HepG2 (cell line): Measurements from ENCODE around the gene FAM221B. TPM values are rescaled to one million over a fixed set of nuclear protein-coding genes. Genes with fewer than 3 reads are reported as not detected.

Experiments used
- ATAC-seq: fragments of 200-7000 bp; cut with Tn5 transposase; 3 replicates; pipeline ENCODE4 v1.9.1; 2020; ENCODE audit warnings: mild to moderate bottlenecking, moderate library complexity
- BruUV-seq: library from RNA; stranded (reverse); fragments of 400-500 nt; replicated peaks from 2 replicates; lab custom pipeline; 2021; lab: Mats Ljungman, UMichigan
- CTCF ChIA-PET: fragments of 300-600 bp; formaldehyde crosslinking; extraction: SDS; loops from one replicate; lab custom pipeline; 2021; ENCODE audit warnings: low total read pairs, inconsistent platforms, low intra/inter-chr PET ratio; lab: Yijun Ruan, JAX
- POLR2A ChIA-PET: fragments of 350-600 bp; sonication (Branson Sonifier 250); formaldehyde crosslinking; loops from one replicate; lab custom pipeline; 2020; ENCODE audit warnings: antibody characterized with exemption, inconsistent platforms; lab: Yijun Ruan, JAX
- DNase-seq: peaks from one replicate; pipeline ENCODE4 v3.0.0-alpha.2; 2015; ENCODE audit warnings: low spot score
- FAIRE-seq: peaks from 3 replicates; lab custom pipeline; 2011; peaks lifted over from hg19 to GRCh38; lab: Jason Lieb, UNC
- H2AFZ ChIP-seq: one replicate; pipeline ENCODE4 v1.6.1; 2011; ENCODE audit warnings: low read length, inconsistent platforms
- H3K27ac ChIP-seq: fragments of 300-600 bp; 3 replicates; pipeline ENCODE4 v1.8.0; 2011; ENCODE audit warnings: mixed run types, mild to moderate bottlenecking, mixed read lengths, low read length, inconsistent platforms; ENCODE audit not compliant: insufficient read depth; ENCODE audit errors: extremely low read length
- H3K27me3 ChIP-seq, 2 experiments: fragments of 200-600 bp in 1 of 2; 2 replicates in 1 of 2; 3 replicates in 1 of 2; pipeline versions ENCODE4 v1.6.0 to v1.8.0; 2011; ENCODE audit warnings: low read length in 2 of 2, mild to moderate bottlenecking in 2 of 2, moderate library complexity in 2 of 2, inconsistent platforms in 1 of 2; ENCODE audit not compliant: insufficient read depth in 2 of 2, control insufficient read depth in 1 of 2
- H3K36me3 ChIP-seq, 2 experiments: fragments of 200-600 bp in 1 of 2; replicated peaks in 1 of 2; 2 replicates in 1 of 2; 3 replicates in 1 of 2; pipeline versions ENCODE4 v1.5.1 to v1.8.0; 2011; ENCODE audit warnings: low read length in 2 of 2, inconsistent platforms in 1 of 2; ENCODE audit not compliant: insufficient read depth in 2 of 2, control insufficient read depth in 1 of 2
- H3K4me1 ChIP-seq: 2 replicates; pipeline ENCODE4 v1.5.1; 2012; ENCODE audit warnings: low read length, inconsistent platforms; ENCODE audit not compliant: insufficient read depth
- H3K4me2 ChIP-seq: 2 replicates; pipeline ENCODE4 v1.6.0; 2011; ENCODE audit warnings: low read depth, low read length, inconsistent platforms
- H3K4me3 ChIP-seq, 3 experiments: fragments of 200-600 bp in 1 of 3; sonication (generic), shearing (Covaris generic) in 1 of 3; replicated peaks in 1 of 3; 2 replicates each; pipeline ENCODE4 v1.5.1; 2011 to 2016; ENCODE audit warnings: low read length in 3 of 3, inconsistent platforms in 2 of 3, low read depth in 2 of 3, mild to moderate bottlenecking in 2 of 3, control low read depth in 1 of 3, mixed read lengths in 1 of 3; ENCODE audit not compliant: insufficient read depth in 1 of 3
- H3K79me2 ChIP-seq: one replicate; pipeline ENCODE4 v1.6.1; 2011; ENCODE audit warnings: low read length, inconsistent platforms; ENCODE audit not compliant: insufficient read depth
- H3K9ac ChIP-seq: 2 replicates; pipeline ENCODE4 v1.6.0; 2011; ENCODE audit warnings: mild to moderate bottlenecking, low read depth, low read length, inconsistent platforms; ENCODE audit not compliant: insufficient read depth
- H3K9me3 ChIP-seq: 2 replicates; pipeline ENCODE4 v1.5.1; 2012; ENCODE audit warnings: mild to moderate bottlenecking, low read length
- H4K20me1 ChIP-seq: 2 replicates; pipeline ENCODE4 v1.6.0; 2011; ENCODE audit warnings: inconsistent platforms, mild to moderate bottlenecking, low read length, moderate library complexity; ENCODE audit not compliant: insufficient read depth
- KDM3A ChIP-seq: IDR thresholded peaks from 2 replicates; pipeline ENCODE4 v1.6.1; 2018; ENCODE audit warnings: low read depth, missing compliant biosample characterization
- SUZ12 ChIP-seq: fragments of 150-350 bp; IDR thresholded peaks from 2 replicates; pipeline ENCODE4 v1.6.1; 2014; ENCODE audit warnings: low read depth, low read length
- TCF7L2 ChIP-seq: IDR thresholded peaks from 2 replicates; pipeline ENCODE4 v1.6.1; 2011; ENCODE audit warnings: mild to moderate bottlenecking, low read depth, low read length, moderate library complexity
- ZFP1 ChIP-seq: IDR thresholded peaks from 2 replicates; pipeline ENCODE4 v1.6.1; 2016
- ZFP37 ChIP-seq: sonication (generic); formaldehyde crosslinking; IDR thresholded peaks from 2 replicates; pipeline ENCODE4 v1.4.0; 2020; ENCODE audit warnings: missing genetic modification reagents, borderline replicate concordance
- WGBS: methylation state at CpG from one replicate; pipeline ENCODE4 v1.1.6; 2017; ENCODE audit warnings: low lambda C conversion rate; 5-methylcytosine and 5-hydroxymethylcytosine counted together
- in situ Hi-C: cut with HindIII; loops from 2 replicates; pipeline ENCODE4 v1.10.0; 2017; ENCODE audit warnings: low pct_unique_long_range_greater_than_20kb; ENCODE audit not compliant: extremely low pct_ligation_motif_present
- intact Hi-C: fragments of 100-400 bp; cut with micrococcal nuclease; formaldehyde crosslinking; loops from one replicate; pipeline ENCODE4 v1.10.0; 2022; ENCODE audit not compliant: unreplicated experiment
- polyA plus RNA-seq, 8 experiments: library from polyadenylated mRNA; depleted of rRNA in 3 of 8; stranded (reverse) in 7 of 8; unstranded in 1 of 8; fragments of >200 nt; fragmentation: Illumina TruSeq in 4 of 8; extraction: Trizol in 4 of 8; gene quantifications; 2 replicates each; pipeline versions ENCODE4 v1.2.1 to v1.2.3, GENCODE V29; 2011 to 2016; ENCODE audit warnings: low read depth in 4 of 8, missing spikeins in 1 of 8, mixed read lengths in 1 of 8; ENCODE audit not compliant: insufficient read depth in 1 of 8
- total RNA-seq, 5 experiments: library from RNA; depleted of rRNA; stranded (reverse); fragments of >200 nt; fragmentation: Illumina TruSeq; extraction: Trizol; gene quantifications; 2 replicates each; pipeline ENCODE4 v1.2.3, GENCODE V29; 2016; ENCODE audit warnings: low read depth in 1 of 5
- TF ChIP-seq, protein P1 (sequence below): sonication (generic); formaldehyde crosslinking; IDR thresholded peaks from 2 replicates; pipeline ENCODE4 v1.4.0; 2020; ENCODE audit warnings: missing genetic modification reagents
- TF ChIP-seq, protein P2 (sequence below): fragments of 450-650 bp; IDR thresholded peaks from 2 replicates; pipeline ENCODE4 v1.6.1; 2016
- TF ChIP-seq, protein P3 (sequence below): sonication (generic); formaldehyde crosslinking; IDR thresholded peaks from 2 replicates; pipeline ENCODE4 v1.4.0; 2020; ENCODE audit warnings: low read depth, missing genetic modification reagents

The FAM221B gene
- total and polyA plus RNA-seq, 2 of the 13 experiments (the other 11 are each of a cell fraction or from before 2014, with no cell fraction given), result not detected

DNA sequence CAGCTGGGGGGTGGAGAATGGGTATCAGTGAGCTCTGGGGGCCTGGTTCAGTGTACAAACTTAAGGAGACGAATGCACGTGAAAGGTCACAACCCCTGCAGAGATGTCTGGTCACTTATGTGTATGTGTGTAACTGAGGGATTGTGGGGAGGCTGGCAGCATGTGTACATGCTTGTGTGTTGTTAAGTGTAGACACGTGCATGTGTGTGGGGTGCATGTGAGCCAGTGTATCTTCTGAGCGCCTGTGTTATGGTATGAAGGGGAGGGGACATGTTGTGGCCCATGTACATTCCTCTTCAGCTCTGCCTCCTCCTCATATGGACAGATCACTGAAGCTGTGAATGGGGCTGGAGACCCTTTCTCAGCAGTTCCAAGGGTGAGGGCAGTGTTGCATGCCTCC is 2.5 kb upstream of the FAM221B start:
- 53% methylated on average over 2 of the region's 4 CpGs for WGBS
- no peak for ATAC-seq
- TF ChIP-seq SUZ12 (no peak), ZFP1 (CRISPR knock-in tag) (no peak), TCF7L2 (no peak), KDM3A (no peak), ZFP37 (CRISPR knock-in tag) (no peak)
- TF ChIP-seq, protein P1, sequence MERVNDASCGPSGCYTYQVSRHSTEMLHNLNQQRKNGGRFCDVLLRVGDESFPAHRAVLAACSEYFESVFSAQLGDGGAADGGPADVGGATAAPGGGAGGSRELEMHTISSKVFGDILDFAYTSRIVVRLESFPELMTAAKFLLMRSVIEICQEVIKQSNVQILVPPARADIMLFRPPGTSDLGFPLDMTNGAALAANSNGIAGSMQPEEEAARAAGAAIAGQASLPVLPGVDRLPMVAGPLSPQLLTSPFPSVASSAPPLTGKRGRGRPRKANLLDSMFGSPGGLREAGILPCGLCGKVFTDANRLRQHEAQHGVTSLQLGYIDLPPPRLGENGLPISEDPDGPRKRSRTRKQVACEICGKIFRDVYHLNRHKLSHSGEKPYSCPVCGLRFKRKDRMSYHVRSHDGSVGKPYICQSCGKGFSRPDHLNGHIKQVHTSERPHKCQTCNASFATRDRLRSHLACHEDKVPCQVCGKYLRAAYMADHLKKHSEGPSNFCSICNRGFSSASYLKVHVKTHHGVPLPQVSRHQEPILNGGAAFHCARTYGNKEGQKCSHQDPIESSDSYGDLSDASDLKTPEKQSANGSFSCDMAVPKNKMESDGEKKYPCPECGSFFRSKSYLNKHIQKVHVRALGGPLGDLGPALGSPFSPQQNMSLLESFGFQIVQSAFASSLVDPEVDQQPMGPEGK, result no peak
- TF ChIP-seq, protein P2, sequence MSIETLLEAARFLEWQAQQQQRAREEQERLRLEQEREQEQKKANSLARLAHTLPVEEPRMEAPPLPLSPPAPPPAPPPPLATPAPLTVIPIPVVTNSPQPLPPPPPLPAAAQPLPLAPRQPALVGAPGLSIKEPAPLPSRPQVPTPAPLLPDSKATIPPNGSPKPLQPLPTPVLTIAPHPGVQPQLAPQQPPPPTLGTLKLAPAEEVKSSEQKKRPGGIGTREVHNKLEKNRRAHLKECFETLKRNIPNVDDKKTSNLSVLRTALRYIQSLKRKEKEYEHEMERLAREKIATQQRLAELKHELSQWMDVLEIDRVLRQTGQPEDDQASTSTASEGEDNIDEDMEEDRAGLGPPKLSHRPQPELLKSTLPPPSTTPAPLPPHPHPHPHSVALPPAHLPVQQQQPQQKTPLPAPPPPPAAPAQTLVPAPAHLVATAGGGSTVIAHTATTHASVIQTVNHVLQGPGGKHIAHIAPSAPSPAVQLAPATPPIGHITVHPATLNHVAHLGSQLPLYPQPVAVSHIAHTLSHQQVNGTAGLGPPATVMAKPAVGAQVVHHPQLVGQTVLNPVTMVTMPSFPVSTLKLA, result peak; percentile 85
- TF ChIP-seq, protein P3, sequence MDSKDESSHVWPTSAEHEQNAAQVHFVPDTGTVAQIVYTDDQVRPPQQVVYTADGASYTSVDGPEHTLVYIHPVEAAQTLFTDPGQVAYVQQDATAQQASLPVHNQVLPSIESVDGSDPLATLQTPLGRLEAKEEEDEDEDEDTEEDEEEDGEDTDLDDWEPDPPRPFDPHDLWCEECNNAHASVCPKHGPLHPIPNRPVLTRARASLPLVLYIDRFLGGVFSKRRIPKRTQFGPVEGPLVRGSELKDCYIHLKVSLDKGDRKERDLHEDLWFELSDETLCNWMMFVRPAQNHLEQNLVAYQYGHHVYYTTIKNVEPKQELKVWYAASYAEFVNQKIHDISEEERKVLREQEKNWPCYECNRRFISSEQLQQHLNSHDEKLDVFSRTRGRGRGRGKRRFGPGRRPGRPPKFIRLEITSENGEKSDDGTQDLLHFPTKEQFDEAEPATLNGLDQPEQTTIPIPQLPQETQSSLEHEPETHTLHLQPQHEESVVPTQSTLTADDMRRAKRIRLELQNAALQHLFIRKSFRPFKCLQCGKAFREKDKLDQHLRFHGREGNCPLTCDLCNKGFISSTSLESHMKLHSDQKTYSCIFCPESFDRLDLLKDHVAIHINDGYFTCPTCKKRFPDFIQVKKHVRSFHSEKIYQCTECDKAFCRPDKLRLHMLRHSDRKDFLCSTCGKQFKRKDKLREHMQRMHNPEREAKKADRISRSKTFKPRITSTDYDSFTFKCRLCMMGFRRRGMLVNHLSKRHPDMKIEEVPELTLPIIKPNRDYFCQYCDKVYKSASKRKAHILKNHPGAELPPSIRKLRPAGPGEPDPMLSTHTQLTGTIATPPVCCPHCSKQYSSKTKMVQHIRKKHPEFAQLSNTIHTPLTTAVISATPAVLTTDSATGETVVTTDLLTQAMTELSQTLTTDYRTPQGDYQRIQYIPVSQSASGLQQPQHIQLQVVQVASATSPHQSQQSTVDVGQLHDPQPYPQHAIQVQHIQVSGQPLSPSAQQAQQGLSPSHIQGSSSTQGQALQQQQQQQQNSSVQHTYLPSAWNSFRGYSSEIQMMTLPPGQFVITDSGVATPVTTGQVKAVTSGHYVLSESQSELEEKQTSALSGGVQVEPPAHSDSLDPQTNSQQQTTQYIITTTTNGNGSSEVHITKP (CRISPR knock-in tag), result no peak
- TF ChIP-seq, all 625 proteins: peak for 1
- ChIA-PET CTCF (no interaction called here), POLR2A (no interaction called here)
- Histone ChIP-seq H4K20me1 (no peaks in the 10 kb centered on the region), H3K27me3 (no peaks in the 10 kb centered on the region), H3K27ac (no peak overlapping the region), H3K36me3 (no peaks in the 10 kb centered on the region), H3K9ac (no peak overlapping the region), H3K9me3 (no peaks in the 10 kb centered on the region), H3K79me2 (no peaks in the 10 kb centered on the region), H2AFZ (no peak overlapping the region), H3K4me3 (no peak overlapping the region), H3K4me2 (no peak overlapping the region), H3K4me1 (peaks cover 62% of the 10 kb centered on the region)
- no peak for DNase-seq
- in situ Hi-C loops (no loop called here), intact Hi-C loops (no loop called here)
- FAIRE-seq, result no peak
- BruUV-seq, result no TSS peak
